Vagina (tissue), 2 donors: Measurements from ENCODE around the gene KLHL10.

Experiments
- POLR2A ChIP-seq, 2 donors: fragments of 450-650 bp; IDR thresholded peaks; one replicate each; pipeline ENCODE4 v1.6.1; 2017; ENCODE audit warnings: antibody characterized with exemption in 2 of 2, mild to moderate bottlenecking in 2 of 2, moderate library complexity in 2 of 2
- POLR2AphosphoS5 ChIP-seq, 2 donors: sonication (generic); formaldehyde crosslinking; IDR thresholded peaks; one replicate each; pipeline ENCODE4 v1.9.0; 2017; ENCODE audit warnings: antibody characterized with exemption in 2 of 2, mild to moderate bottlenecking in 2 of 2, low read depth in 1 of 2; ENCODE audit not compliant: insufficient read depth in 1 of 2
- TF ChIP-seq, protein P1 (sequence below), 3 experiments: fragments of 450-650 bp in 2 of 3; fragments of 200-600 bp in 1 of 3; sonication (generic) in 1 of 3; IDR thresholded peaks; one replicate each; pipeline ENCODE4 v1.5.1; 2017 to 2019; ENCODE audit warnings: antibody characterized with exemption in 3 of 3, mild to moderate bottlenecking in 2 of 3, moderate library complexity in 2 of 3

DNA sequence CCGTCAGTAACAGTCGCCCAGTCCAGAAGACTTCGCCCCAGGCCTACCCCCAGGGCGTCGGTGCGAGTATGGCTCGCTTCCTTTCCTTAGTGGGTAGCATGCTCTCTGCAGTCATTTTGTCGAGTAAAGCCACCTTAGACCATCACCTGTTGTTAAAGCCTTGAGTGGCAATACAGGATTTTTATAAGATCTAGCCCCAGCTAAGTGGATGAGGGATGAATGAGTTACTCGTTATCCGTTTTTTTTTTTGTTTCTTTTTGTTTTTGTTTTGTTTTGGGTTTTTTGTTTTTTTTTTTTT is 27.9 kb downstream of the KLHL10 start:
- TF ChIP-seq, protein P1, sequence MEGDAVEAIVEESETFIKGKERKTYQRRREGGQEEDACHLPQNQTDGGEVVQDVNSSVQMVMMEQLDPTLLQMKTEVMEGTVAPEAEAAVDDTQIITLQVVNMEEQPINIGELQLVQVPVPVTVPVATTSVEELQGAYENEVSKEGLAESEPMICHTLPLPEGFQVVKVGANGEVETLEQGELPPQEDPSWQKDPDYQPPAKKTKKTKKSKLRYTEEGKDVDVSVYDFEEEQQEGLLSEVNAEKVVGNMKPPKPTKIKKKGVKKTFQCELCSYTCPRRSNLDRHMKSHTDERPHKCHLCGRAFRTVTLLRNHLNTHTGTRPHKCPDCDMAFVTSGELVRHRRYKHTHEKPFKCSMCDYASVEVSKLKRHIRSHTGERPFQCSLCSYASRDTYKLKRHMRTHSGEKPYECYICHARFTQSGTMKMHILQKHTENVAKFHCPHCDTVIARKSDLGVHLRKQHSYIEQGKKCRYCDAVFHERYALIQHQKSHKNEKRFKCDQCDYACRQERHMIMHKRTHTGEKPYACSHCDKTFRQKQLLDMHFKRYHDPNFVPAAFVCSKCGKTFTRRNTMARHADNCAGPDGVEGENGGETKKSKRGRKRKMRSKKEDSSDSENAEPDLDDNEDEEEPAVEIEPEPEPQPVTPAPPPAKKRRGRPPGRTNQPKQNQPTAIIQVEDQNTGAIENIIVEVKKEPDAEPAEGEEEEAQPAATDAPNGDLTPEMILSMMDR (IDR thresholded peaks at IDR 0.05), result peak in 1 of 3 experiments; percentile 25
- TF ChIP-seq POLR2AphosphoS5 (IDR thresholded peaks at IDR 0.05; ENCODE audit: insufficient read depth in 1 of 2, low read depth in 1 of 2) (no peak), POLR2A (IDR thresholded peaks at IDR 0.05) (no peak)
